Caco-2 (cell line): ENCODE results near the gene UBXN6. TPM values are rescaled to one million over a fixed set of nuclear protein-coding genes. Genes with fewer than 3 reads are reported as not detected.

Experiments
- BruUV-seq: library from RNA; stranded (reverse); fragments of 400-500 nt; replicated peaks from 2 replicates; lab custom pipeline; 2021; lab: Mats Ljungman, UMichigan
- CTCF ChIA-PET: fragments of 300-600 bp; sonication (Branson Sonifier 250); formaldehyde crosslinking; loops from one replicate; lab custom pipeline; 2022; ENCODE audit warnings: antibody characterized with exemption; lab: Charles Lee
- POLR2A ChIA-PET: fragments of 300-600 bp; sonication (Branson Sonifier 250); formaldehyde crosslinking; loops from one replicate; lab custom pipeline; 2022; ENCODE audit warnings: antibody characterized with exemption; lab: Charles Lee
- DNase-seq, 2 experiments: peaks; one replicate each; pipeline versions ENCODE4 v3.0.0 to v3.0.0-alpha.2; 2020 to 2022
- H3K27me3 ChIP-seq: replicated peaks from 2 replicates; pipeline ENCODE4 v1.6.0; 2011; ENCODE audit warnings: low read length; ENCODE audit not compliant: control insufficient read depth, insufficient read depth
- H3K36me3 ChIP-seq: 2 replicates; pipeline ENCODE4 v1.5.1; 2011; ENCODE audit warnings: low read length; ENCODE audit not compliant: control insufficient read depth, insufficient read depth
- H3K4me1 ChIP-seq: fragments of 250-450 bp; sonication (Bioruptor Pico); 2 replicates; pipeline ENCODE4 v1.5.1; 2020; ENCODE audit warnings: mild to moderate bottlenecking
- H3K4me3 ChIP-seq: 2 replicates; pipeline ENCODE4 v1.5.1; 2011; ENCODE audit warnings: low read depth, mild to moderate bottlenecking, control low read depth, low read length
- H3K9me3 ChIP-seq: fragments of 250-450 bp; sonication (Bioruptor Pico); 2 replicates; pipeline ENCODE4 v1.5.1; 2020; ENCODE audit warnings: mild to moderate bottlenecking, moderate library complexity
- H3K27ac Mint-ChIP-seq: one replicate; pipeline ENCODE4 v1.8.0; 2022; ENCODE audit warnings: mixed read lengths; ENCODE audit not compliant: unreplicated experiment
- H3K27me3 Mint-ChIP-seq: one replicate; pipeline ENCODE4 v1.8.0; 2022; ENCODE audit warnings: mixed read lengths; ENCODE audit not compliant: insufficient read depth, unreplicated experiment
- H3K36me3 Mint-ChIP-seq: one replicate; pipeline ENCODE4 v1.8.0; 2022; ENCODE audit warnings: mild to moderate bottlenecking, mixed read lengths; ENCODE audit not compliant: insufficient read depth, unreplicated experiment
- H3K4me1 Mint-ChIP-seq: one replicate; pipeline ENCODE4 v1.8.0; 2022; ENCODE audit warnings: low read depth, mixed read lengths; ENCODE audit not compliant: unreplicated experiment
- H3K4me3 Mint-ChIP-seq: one replicate; pipeline ENCODE4 v1.8.0; 2022; ENCODE audit warnings: mild to moderate bottlenecking, moderate library complexity, mixed read lengths; ENCODE audit not compliant: unreplicated experiment
- H3K9me3 Mint-ChIP-seq: one replicate; pipeline ENCODE4 v1.8.0; 2022; ENCODE audit warnings: mixed read lengths; ENCODE audit not compliant: unreplicated experiment
- CTCF ChIP-seq, 2 experiments: fragments of 200-600 bp in 1 of 2; IDR thresholded peaks; 1 replicate in 1 of 2; 2 replicates in 1 of 2; pipeline versions ENCODE4 v1.5.1 to v1.8.0; 2011 to 2022; ENCODE audit warnings: antibody characterized with exemption in 1 of 2, control low read depth in 1 of 2, inconsistent platforms in 1 of 2, low read depth in 1 of 2, low read length in 1 of 2, mild to moderate bottlenecking in 1 of 2, moderate library complexity in 1 of 2; ENCODE audit not compliant: insufficient read depth in 1 of 2, severe bottlenecking in 1 of 2, unreplicated experiment in 1 of 2
- intact Hi-C: fragments of 100-400 bp; cut with micrococcal nuclease; formaldehyde crosslinking; loops from one replicate; pipeline ENCODE4 v1.10.0; 2022; ENCODE audit not compliant: unreplicated experiment
- total RNA-seq: library from RNA; stranded (reverse); gene quantifications from 2 replicates; pipeline ENCODE4 v1.2.3, GENCODE V29; 2022

UBXN6 gene
- total RNA-seq, 1 experiment from 2014 or later, result 42.9 TPM

- TF ChIP-seq CTCF (IDR thresholded peaks at IDR 0.05; ENCODE audit: insufficient read depth in 1 of 2, low read depth in 1 of 2, low read length in 1 of 2, severe bottlenecking in 1 of 2, unreplicated experiment in 1 of 2), result peak in 1 of 2 experiments; percentile 24
- Histone ChIP-seq H3K4me3 (no peak overlapping the region), H3K9me3 (no peaks in the 10 kb centered on the region), H3K36me3 (no peaks in the 10 kb centered on the region), H3K27me3 (no peaks in the 10 kb centered on the region), H3K4me1 (no peaks in the 10 kb centered on the region)
- no TSS peak for BruUV-seq
- intact Hi-C loops, result no loop called here
- Mint-ChIP-seq H3K4me1 (no peaks in the 10 kb centered on the region), H3K27me3 (no peaks in the 10 kb centered on the region), H3K4me3 (no peak overlapping the region), H3K27ac (no peak overlapping the region), H3K9me3 (no peaks in the 10 kb centered on the region), H3K36me3 (peaks cover 40% of the 10 kb centered on the region)
- ChIA-PET CTCF (interaction anchor here (1.0 kb wide), 1 partner anchor 35 kb away, joined by 4 read pairs; no protein-coding TSS in a partner anchor), POLR2A (no interaction called here)
- DNase-seq, result no peak
Observed at GRCh38 chr19:4506449-4507149, 49.0 kb upstream of the UBXN6 start.

DNA sequence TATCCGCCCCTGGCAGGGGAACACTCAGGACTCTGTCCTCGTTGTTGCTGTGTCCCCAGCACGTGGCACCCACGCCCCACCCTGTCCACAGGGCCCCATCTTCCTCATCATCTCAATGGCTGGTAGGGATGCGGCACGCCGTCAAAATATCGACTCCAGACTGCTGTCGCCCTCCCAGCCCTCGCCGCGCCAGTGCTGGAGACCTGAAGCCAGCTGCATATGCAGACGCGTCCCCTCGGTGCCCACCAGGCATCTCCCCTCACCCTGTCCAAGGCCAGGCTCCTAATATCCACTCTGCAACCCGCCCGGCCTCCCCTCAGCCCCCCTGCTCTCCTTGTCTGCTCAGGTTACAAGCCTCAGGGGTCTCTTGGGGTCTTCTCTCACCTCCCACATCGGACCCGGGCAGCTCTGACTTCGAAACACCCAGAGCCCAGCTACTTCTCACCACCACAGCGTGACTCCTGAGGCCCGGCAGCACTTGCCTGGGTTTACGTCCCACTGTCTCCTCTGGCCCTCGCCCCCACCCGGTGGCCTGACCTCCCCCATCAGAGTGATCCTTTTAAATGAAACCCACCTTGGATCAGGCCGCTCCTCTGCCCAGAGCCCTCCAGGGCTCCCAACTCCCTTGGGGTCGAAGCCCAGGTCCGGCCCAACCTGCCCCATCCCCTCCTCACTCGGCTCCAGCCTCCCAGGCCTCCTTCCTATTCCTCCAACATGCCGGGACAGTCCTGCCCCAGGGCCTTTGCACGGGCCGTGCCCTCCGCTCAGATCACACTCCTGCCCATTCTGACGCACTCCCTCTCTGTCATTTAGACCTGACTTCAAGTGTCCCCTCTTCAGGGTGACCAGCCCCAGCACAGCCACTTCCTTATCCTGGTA lies 48.2 kb upstream of the UBXN6 start:
- Histone ChIP-seq H3K4me3 (no peak overlapping the region), H3K36me3 (no peaks in the 10 kb centered on the region), H3K4me1 (no peaks in the 10 kb centered on the region), H3K27me3 (no peaks in the 10 kb centered on the region), H3K9me3 (no peaks in the 10 kb centered on the region)
- intact Hi-C loops, result no loop called here
- no peak for TF ChIP-seq CTCF (IDR thresholded peaks at IDR 0.05; ENCODE audit: insufficient read depth in 1 of 2, low read depth in 1 of 2, low read length in 1 of 2, severe bottlenecking in 1 of 2, unreplicated experiment in 1 of 2)
- ChIA-PET POLR2A (no interaction called here), CTCF (no interaction called here)
- Mint-ChIP-seq H3K27me3 (no peaks in the 10 kb centered on the region), H3K4me1 (no peaks in the 10 kb centered on the region), H3K27ac (no peak overlapping the region), H3K36me3 (peaks cover 37% of the 10 kb centered on the region), H3K9me3 (no peaks in the 10 kb centered on the region), H3K4me3 (no peak overlapping the region)
- DNase-seq, result no peak
- BruUV-seq, result no TSS peak

DNA sequence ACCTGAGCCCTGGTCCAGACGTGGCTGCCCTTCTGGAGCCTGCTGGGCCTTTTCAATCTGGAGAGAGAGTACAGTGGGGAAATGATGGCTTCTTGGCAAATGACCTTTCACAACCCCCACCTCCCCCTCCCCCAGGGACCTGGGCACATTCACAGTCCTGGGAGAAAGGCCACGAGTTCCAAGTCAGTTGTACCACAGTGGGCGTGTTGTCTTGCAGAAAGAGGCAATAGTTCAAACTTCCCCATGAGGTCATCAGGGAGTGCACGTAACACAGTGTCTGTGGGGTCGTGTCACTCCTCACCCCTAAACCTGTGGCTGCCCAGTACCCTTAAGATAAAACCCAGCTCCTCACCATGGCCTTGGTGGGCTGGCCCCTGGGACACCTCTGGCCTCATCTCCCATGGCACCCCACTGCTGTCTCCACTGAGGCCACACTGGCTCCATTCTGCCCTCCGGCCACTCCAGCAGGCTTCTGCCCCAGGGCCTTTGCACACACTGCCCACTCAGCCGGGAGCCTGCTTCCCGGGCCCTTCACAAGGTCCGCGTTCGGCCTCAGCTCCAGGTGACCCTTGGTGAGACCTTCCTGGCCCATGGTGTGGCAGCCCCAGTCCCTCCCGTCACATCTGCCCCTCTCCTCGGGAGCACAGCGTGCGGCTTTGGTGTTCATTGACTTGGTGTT lies 47.4 kb upstream of the UBXN6 start:
- intact Hi-C loops, result no loop called here
- Histone ChIP-seq H3K27me3 (no peaks in the 10 kb centered on the region), H3K4me3 (no peak overlapping the region), H3K4me1 (no peaks in the 10 kb centered on the region), H3K9me3 (no peaks in the 10 kb centered on the region), H3K36me3 (no peaks in the 10 kb centered on the region)
- no peaks in the 10 kb centered on the region for H3K4me1 Mint-ChIP-seq
- H3K9me3 Mint-ChIP-seq, result no peaks in the 10 kb centered on the region
- peaks cover 41% of the 10 kb centered on the region for H3K36me3 Mint-ChIP-seq
- no peak for TF ChIP-seq CTCF (IDR thresholded peaks at IDR 0.05; ENCODE audit: insufficient read depth in 1 of 2, low read depth in 1 of 2, low read length in 1 of 2, severe bottlenecking in 1 of 2, unreplicated experiment in 1 of 2)
- no peak for DNase-seq
- H3K27ac Mint-ChIP-seq, result no peak overlapping the region
- no TSS peak for BruUV-seq
- H3K27me3 Mint-ChIP-seq, result no peaks in the 10 kb centered on the region
- POLR2A ChIA-PET, result no interaction called here
- CTCF ChIA-PET, result interaction anchor here (0.9 kb wide), 1 partner anchor 9 kb away, joined by 3 read pairs; no protein-coding TSS in a partner anchor
- no peak overlapping the region for H3K4me3 Mint-ChIP-seq
